Uterus (tissue), 4 donors: ENCODE data around the gene TSPO. TPM values are rescaled to one million over a fixed set of nuclear protein-coding genes. Genes with fewer than 3 reads are reported as not detected.

ENCODE experiments used
- DNase-seq, 2 donors: peaks; one replicate each; pipeline ENCODE4 v3.0.0-alpha.2; 2019 to 2020
- H3K27ac ChIP-seq, 2 donors: fragments of 200-600 bp; sonication (generic); 1 replicate in 1 of 2; 2 replicates in 1 of 2; pipeline ENCODE4 v1.5.1; 2016 to 2018
- H3K27me3 ChIP-seq, 2 donors: fragments of 200-600 bp; sonication (generic); one replicate each; pipeline ENCODE4 v1.5.1; 2018 to 2019; ENCODE audit warnings: control low read depth in 1 of 2
- H3K36me3 ChIP-seq, 2 donors: fragments of 200-600 bp; sonication (generic); one replicate each; pipeline ENCODE4 v1.5.1; 2019; ENCODE audit warnings: control low read depth in 1 of 2
- H3K4me1 ChIP-seq, 2 donors: fragments of 200-600 bp; sonication (generic); one replicate each; pipeline ENCODE4 v1.5.1; 2018 to 2019; ENCODE audit warnings: control low read depth in 1 of 2
- H3K4me3 ChIP-seq, 2 donors: fragments of 200-600 bp; sonication (generic); 1 replicate in 1 of 2; 2 replicates in 1 of 2; pipeline ENCODE4 v1.5.1; 2018 to 2019; ENCODE audit warnings: mild to moderate bottlenecking in 1 of 2
- H3K9me3 ChIP-seq, 2 donors: fragments of 200-600 bp; sonication (generic); one replicate each; pipeline ENCODE4 v1.5.1; 2019; ENCODE audit warnings: control low read depth in 1 of 2
- CTCF ChIP-seq, 4 experiments: fragments of 200-600 bp in 2 of 4; fragments of 450-650 bp in 2 of 4; sonication (generic) in 2 of 4; IDR thresholded peaks; one replicate each; pipeline ENCODE4 v1.5.1; 2016 to 2019; ENCODE audit warnings: antibody characterized with exemption in 4 of 4, mild to moderate bottlenecking in 2 of 4, moderate library complexity in 1 of 4
- POLR2A ChIP-seq, 2 donors: fragments of 450-650 bp; IDR thresholded peaks; one replicate each; pipeline ENCODE4 v1.6.1; 2016; ENCODE audit warnings: antibody characterized with exemption in 2 of 2, mild to moderate bottlenecking in 1 of 2, moderate library complexity in 1 of 2
- intact Hi-C: fragments of 100-400 bp; cut with DNase I; formaldehyde crosslinking; loops from one replicate; pipeline ENCODE4 v1.15.1; 2023; ENCODE audit warnings: low total_unique reads
- total RNA-seq, 4 donors: library from RNA; depleted of rRNA in 3 of 4; stranded (reverse); fragments of >200 nt in 3 of 4; gene quantifications; one replicate each; pipeline versions ENCODE4 v1.1.0 to v1.2.4, GENCODE V29; 2014 to 2023
- donor health status: DM: yes; HTN: yes; CAD: no.

Gene TSPO
- total RNA-seq, 4 donors from 2014 or later = 73.7 to 267 (median 148) TPM

- no peak for TF ChIP-seq CTCF (IDR thresholded peaks at IDR 0.05)
- TF ChIP-seq POLR2A (IDR thresholded peaks at IDR 0.05) = no peak
These were observed 19.4 kb upstream of the TSPO start for GRCh38 chr22:43131773-43132501.

GRCh38 chr22:43133401-43133800 lies 18.0 kb upstream of the TSPO start:
- Histone ChIP-seq H3K4me1 (no peaks in the 10 kb centered on the region), H3K36me3 (no peaks in the 10 kb centered on the region), H3K9me3 (no peaks in the 10 kb centered on the region), H3K27me3 (no peaks in the 10 kb centered on the region), H3K4me3 (no peak overlapping the region), H3K27ac (no peak overlapping the region)
- TF ChIP-seq CTCF (IDR thresholded peaks at IDR 0.05) = no peak
- no peak for TF ChIP-seq POLR2A (IDR thresholded peaks at IDR 0.05)
- intact Hi-C loops = no loop called here
- no peak for DNase-seq

More at GRCh38 chr22:43131773-43132501, 19.4 kb upstream of the TSPO start:
- Histone ChIP-seq H3K27me3 (no peaks in the 10 kb centered on the region), H3K36me3 (no peaks in the 10 kb centered on the region), H3K4me1 (no peaks in the 10 kb centered on the region), H3K27ac (no peak overlapping the region), H3K4me3 (no peak overlapping the region), H3K9me3 (no peaks in the 10 kb centered on the region)
- DNase-seq = no peak
- intact Hi-C loops = no loop called here

GRCh38 chr22:43134553-43134952 lies 16.8 kb upstream of the TSPO start:
- TF ChIP-seq POLR2A (IDR thresholded peaks at IDR 0.05) (no peak), CTCF (IDR thresholded peaks at IDR 0.05) (no peak)
- H3K27me3 ChIP-seq = no peaks in the 10 kb centered on the region
- no peak overlapping the region for H3K4me3 ChIP-seq
- no peak for DNase-seq
- H3K4me1 ChIP-seq = no peaks in the 10 kb centered on the region
- H3K27ac ChIP-seq = no peak overlapping the region
- H3K9me3 ChIP-seq = no peaks in the 10 kb centered on the region
- H3K36me3 ChIP-seq = no peaks in the 10 kb centered on the region
- intact Hi-C loops = no loop called here

- intact Hi-C loops = no loop called here
- Histone ChIP-seq H3K9me3 (no peaks in the 10 kb centered on the region), H3K27ac (no peak overlapping the region), H3K27me3 (no peaks in the 10 kb centered on the region), H3K4me1 (no peaks in the 10 kb centered on the region), H3K4me3 (no peak overlapping the region), H3K36me3 (no peaks in the 10 kb centered on the region)
- no peak for DNase-seq
- TF ChIP-seq CTCF (IDR thresholded peaks at IDR 0.05) (no peak), POLR2A (IDR thresholded peaks at IDR 0.05) (no peak)
These were observed 15.8 kb upstream of the TSPO start for GRCh38 chr22:43135565-43135964.

GRCh38 chr22:43136255-43136654 lies 15.1 kb upstream of the TSPO start:
- Histone ChIP-seq H3K36me3 (no peaks in the 10 kb centered on the region), H3K27ac (peak overlapping the region in 1 of 2 donors; percentile 5), H3K4me3 (no peak overlapping the region), H3K9me3 (no peaks in the 10 kb centered on the region), H3K27me3 (no peaks in the 10 kb centered on the region), H3K4me1 (no peaks in the 10 kb centered on the region)
- no peak for DNase-seq
- intact Hi-C loops = no loop called here
- TF ChIP-seq CTCF (IDR thresholded peaks at IDR 0.05) = peak in 2 of 4 experiments; percentile 23 to 49
- no peak for TF ChIP-seq POLR2A (IDR thresholded peaks at IDR 0.05)
